ENCODE data around the gene SLC16A12.

The SLC16A12 gene

GRCh38 chr10:89490596-89491335, 44.6 kb downstream of the SLC16A12 start:
- Histone ChIP-seq H2AFZ (ENCODE audit: low read depth) (no peak overlapping the region), H3K79me2 (ENCODE audit: insufficient read depth, low read depth) (no peaks in the 10 kb centered on the region), H3K36me3 (ENCODE audit: insufficient read depth) (no peaks in the 10 kb centered on the region), H3K9ac (no peak overlapping the region), H3K4me1 (ENCODE audit: low read depth, poor library complexity, severe bottlenecking) (no peaks in the 10 kb centered on the region), H3K27ac (no peak overlapping the region), H3K4me3 (IDR thresholded peaks at IDR 0.05; ENCODE audit: insufficient read depth, low read depth, low read length) (no peak overlapping the region), H3K27me3 (ENCODE audit: insufficient read depth, low read depth) (no peaks in the 10 kb centered on the region), H4K20me1 (ENCODE audit: insufficient read depth) (no peaks in the 10 kb centered on the region), H3K4me2 (no peak overlapping the region)
- TF ChIP-seq CTCF (conservative IDR thresholded peaks at IDR 0.05; ENCODE audit: low read depth, low read length), result no peak

DNA sequence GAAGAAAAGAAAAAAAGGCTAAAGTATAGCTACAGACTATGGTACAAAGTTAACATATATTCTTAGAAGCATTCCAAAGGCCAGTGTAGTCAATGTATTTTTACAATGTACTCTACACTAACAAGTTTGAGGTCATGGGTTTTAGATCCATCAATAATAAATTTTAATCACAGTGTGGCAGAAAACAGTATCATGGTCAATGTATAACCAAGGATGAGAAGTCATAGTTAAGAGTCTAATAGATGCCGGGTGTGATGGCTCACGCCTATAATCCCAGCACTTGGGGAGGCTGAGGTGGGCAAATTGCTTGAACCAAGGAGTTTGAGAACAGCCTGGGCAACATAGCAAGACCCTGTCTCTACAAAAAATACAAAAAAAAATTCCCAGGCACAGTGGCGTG, 53.1 kb downstream of the SLC16A12 start:
- Histone ChIP-seq H3K79me2 (ENCODE audit: insufficient read depth, low read depth) (no peaks in the 10 kb centered on the region), H4K20me1 (ENCODE audit: insufficient read depth) (no peaks in the 10 kb centered on the region), H3K27me3 (ENCODE audit: insufficient read depth, low read depth) (no peaks in the 10 kb centered on the region), H2AFZ (ENCODE audit: low read depth) (no peak overlapping the region), H3K4me1 (ENCODE audit: low read depth, poor library complexity, severe bottlenecking) (peaks cover 7% of the 10 kb centered on the region), H3K4me3 (IDR thresholded peaks at IDR 0.05; ENCODE audit: insufficient read depth, low read depth, low read length) (no peak overlapping the region), H3K4me2 (no peak overlapping the region), H3K36me3 (ENCODE audit: insufficient read depth) (no peaks in the 10 kb centered on the region), H3K9ac (no peak overlapping the region), H3K27ac (no peak overlapping the region)
- no peak for TF ChIP-seq CTCF (conservative IDR thresholded peaks at IDR 0.05; ENCODE audit: low read depth, low read length)

- H3K36me3 ChIP-seq (ENCODE audit: insufficient read depth), result no peaks in the 10 kb centered on the region
- H3K9ac ChIP-seq, result no peak overlapping the region
- H3K4me1 ChIP-seq (ENCODE audit: low read depth, poor library complexity, severe bottlenecking), result peaks cover 7% of the 10 kb centered on the region
- no peaks in the 10 kb centered on the region for H3K27me3 ChIP-seq (ENCODE audit: insufficient read depth, low read depth)
- no peak for TF ChIP-seq CTCF (conservative IDR thresholded peaks at IDR 0.05; ENCODE audit: low read depth, low read length)
- no peaks in the 10 kb centered on the region for H4K20me1 ChIP-seq (ENCODE audit: insufficient read depth)
- no peak overlapping the region for H3K4me3 ChIP-seq (IDR thresholded peaks at IDR 0.05; ENCODE audit: insufficient read depth, low read depth, low read length)
- no peak overlapping the region for H3K4me2 ChIP-seq
- H3K79me2 ChIP-seq (ENCODE audit: insufficient read depth, low read depth), result no peaks in the 10 kb centered on the region
- H2AFZ ChIP-seq (ENCODE audit: low read depth), result no peak overlapping the region
- no peak overlapping the region for H3K27ac ChIP-seq
Observed at GRCh38 chr10:89481662-89482061, 53.7 kb downstream of the SLC16A12 start.

DNA sequence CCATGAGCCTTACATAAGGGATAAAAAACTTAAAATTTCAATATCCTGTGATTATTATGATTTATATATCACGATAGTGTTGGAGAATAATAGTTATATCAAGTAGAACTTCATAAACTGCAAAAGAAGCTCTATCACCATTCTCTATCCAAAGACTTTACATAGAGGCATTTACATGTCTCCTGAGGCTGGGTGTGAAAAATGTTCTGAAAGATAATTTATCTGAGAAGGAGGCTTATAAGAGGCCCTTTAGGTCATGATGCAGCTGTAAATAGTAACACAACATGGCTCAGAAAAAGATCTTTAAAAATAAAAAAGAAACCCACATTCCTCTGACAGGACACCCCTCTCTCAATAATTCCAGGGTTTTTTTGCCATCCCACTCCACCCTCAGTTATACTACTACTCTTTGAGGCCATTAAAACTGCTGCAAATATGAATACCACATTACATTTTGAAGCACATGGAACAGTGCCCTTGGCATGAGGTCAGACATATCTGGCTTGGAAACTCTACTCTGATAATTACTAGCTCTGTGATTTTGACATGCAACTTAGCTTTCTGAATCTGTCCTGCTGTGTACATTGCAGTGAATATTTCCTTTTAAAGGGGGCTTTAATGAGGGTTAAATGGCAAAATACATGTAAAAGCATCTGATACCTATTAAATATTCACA, 55.5 kb downstream of the SLC16A12 start:
- H3K4me1 ChIP-seq (ENCODE audit: low read depth, poor library complexity, severe bottlenecking), result peaks cover 7% of the 10 kb centered on the region

More for the DNA sequence above, 55.5 kb downstream of the SLC16A12 start:
- Histone ChIP-seq H3K36me3 (ENCODE audit: insufficient read depth) (no peaks in the 10 kb centered on the region), H2AFZ (ENCODE audit: low read depth) (no peak overlapping the region), H3K4me3 (IDR thresholded peaks at IDR 0.05; ENCODE audit: insufficient read depth, low read depth, low read length) (no peak overlapping the region), H3K9ac (no peak overlapping the region), H3K79me2 (ENCODE audit: insufficient read depth, low read depth) (no peaks in the 10 kb centered on the region), H3K27me3 (ENCODE audit: insufficient read depth, low read depth) (no peaks in the 10 kb centered on the region), H4K20me1 (ENCODE audit: insufficient read depth) (no peaks in the 10 kb centered on the region), H3K27ac (no peak overlapping the region), H3K4me2 (no peak overlapping the region)
- TF ChIP-seq CTCF (conservative IDR thresholded peaks at IDR 0.05; ENCODE audit: low read depth, low read length), result no peak
